ENCODE measurements around the gene SART3. TPM values are rescaled to one million over a fixed set of nuclear protein-coding genes. Genes with fewer than 3 reads are reported as not detected.

SART3 gene
- total and polyA plus RNA-seq, 5 experiments from 2014 or later = 33.3 to 95.7 (median 36.6) TPM

- POLR2A ChIA-PET = no interaction called here
- no peaks in the 10 kb centered on the region for H3K27me3 Mint-ChIP-seq
- no peak for ATAC-seq
- peaks cover 43 to 93% (median 80%) of the 10 kb centered on the region in 4 donors for H3K4me1 Mint-ChIP-seq
- no peak for DNase-seq
- H3K4me3 Mint-ChIP-seq = peak overlapping the region in 2 of 10 donors; percentile 8 to 58
- H3K36me3 Mint-ChIP-seq = peaks cover 0 to 17% (median 5%) of the 10 kb centered on the region in 3 donors
- H3K27ac Mint-ChIP-seq = peak overlapping the region; percentile 50 to 99 (median 88)
- H3K9me3 Mint-ChIP-seq = no peaks in the 10 kb centered on the region
Observed at GRCh38 chr12:108572166-108572790, 11.3 kb upstream of the SART3 start.

DNA sequence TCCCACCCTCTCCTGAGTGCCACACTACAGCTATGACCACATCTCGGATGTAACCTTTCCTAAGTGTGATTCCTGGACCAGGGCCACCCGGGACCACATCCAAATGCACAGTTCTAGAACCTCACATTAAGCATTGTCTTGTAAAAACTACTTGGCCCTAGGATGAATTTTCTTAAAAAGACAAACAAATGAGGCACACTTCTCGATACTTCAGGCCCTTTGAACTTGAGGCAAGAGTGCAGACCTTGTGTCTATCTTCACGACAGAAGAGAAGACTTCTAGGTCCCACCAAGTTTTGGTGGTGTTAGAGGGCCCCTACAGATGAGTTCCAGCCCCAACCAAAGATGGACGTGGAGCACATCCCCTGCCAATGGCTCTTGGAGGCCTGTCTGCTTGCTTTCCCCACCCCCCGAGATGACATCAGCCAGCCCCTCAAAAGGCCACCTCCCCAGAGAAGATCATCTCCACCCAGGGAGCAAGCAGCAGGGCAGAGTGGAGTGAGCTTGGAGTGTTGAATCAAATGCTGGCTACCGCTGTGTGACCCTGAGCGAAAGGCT is 10.7 kb upstream of the SART3 start:
- DNase-seq (no peak), ATAC-seq (no peak)
- H3K27ac Mint-ChIP-seq = peak overlapping the region; percentile 50 to 99 (median 90)
- peaks cover 0 to 23% (median 9%) of the 10 kb centered on the region in 3 donors for H3K36me3 Mint-ChIP-seq
- H3K27me3 Mint-ChIP-seq = no peaks in the 10 kb centered on the region
- POLR2A ChIA-PET = interaction anchor here (0.9 to 2.0 kb wide), 2 partner anchors 41 to 46 kb away, joined by 4 to 10 read pairs; no protein-coding TSS in a partner anchor
- H3K4me1 Mint-ChIP-seq = peaks cover 43 to 94% (median 82%) of the 10 kb centered on the region in 4 donors
- H3K4me3 Mint-ChIP-seq = peak overlapping the region in 1 of 10 donors; percentile 58
- H3K9me3 Mint-ChIP-seq = no peaks in the 10 kb centered on the region

- no peak for ATAC-seq
- POLR2A ChIA-PET = interaction anchor here (0.9 to 11.6 kb wide), 3 partner anchors 42 to 62 kb away, joined by 4 to 217 read pairs (median 10); partner anchors contain the start of gene SELPLG
- no peaks in the 10 kb centered on the region for H3K27me3 Mint-ChIP-seq
Observed at GRCh38 chr12:108570743-108571608, 10.0 kb upstream of the SART3 start.

GRCh38 chr12:108568338-108569154 is 7.6 kb upstream of the SART3 start:
- no peaks in the 10 kb centered on the region for H3K27me3 Mint-ChIP-seq
- H3K9me3 Mint-ChIP-seq = no peaks in the 10 kb centered on the region
- peaks cover 27 to 91% (median 73%) of the 10 kb centered on the region in 4 donors for H3K4me1 Mint-ChIP-seq
- peak overlapping the region; percentile 65 to 92 (median 78) for H3K4me3 Mint-ChIP-seq
- DNase-seq (peak; percentile 47 to 92 (median 79)), ATAC-seq (peak; percentile 97 to 98)
- H3K27ac Mint-ChIP-seq = peak overlapping the region; percentile 93 to 99 (median 96)
- H3K36me3 Mint-ChIP-seq = peaks cover 0 to 51% (median 17%) of the 10 kb centered on the region in 3 donors
- POLR2A ChIA-PET = interaction anchor here (0.6 to 11.6 kb wide), 5 partner anchors 9 to 290 kb away, joined by 3 to 217 read pairs (median 9); partner anchors contain the start of gene SELPLG

More at GRCh38 chr12:108570743-108571608, 10.0 kb upstream of the SART3 start:
- Mint-ChIP-seq H3K4me1 (peaks cover 38 to 94% (median 81%) of the 10 kb centered on the region in 4 donors), H3K4me3 (peak overlapping the region in 7 of 10 donors; percentile 14 to 60 (median 45)), H3K36me3 (peaks cover 0 to 30% (median 12%) of the 10 kb centered on the region in 3 donors), H3K9me3 (no peaks in the 10 kb centered on the region), H3K27ac (peak overlapping the region; percentile 89 to 99 (median 96))
- peak in 2 of 10 donors; percentile 36 to 40 for DNase-seq

- H3K4me3 Mint-ChIP-seq = peak overlapping the region in 8 of 10 donors; percentile 36 to 92 (median 78)
- POLR2A ChIA-PET = interaction anchor here (1.8 to 11.6 kb wide), 3 partner anchors 48 to 79 kb away, joined by 9 to 217 read pairs (median 132); partner anchors contain the start of gene SELPLG
- DNase-seq (peak in 1 of 10 donors; percentile 1), ATAC-seq (no peak)
- peaks cover 27 to 90% (median 71%) of the 10 kb centered on the region in 4 donors for H3K4me1 Mint-ChIP-seq
- H3K27me3 Mint-ChIP-seq = no peaks in the 10 kb centered on the region
- peak overlapping the region; percentile 93 to 99 (median 96) for H3K27ac Mint-ChIP-seq
- no peaks in the 10 kb centered on the region for H3K9me3 Mint-ChIP-seq
- H3K36me3 Mint-ChIP-seq = peaks cover 0 to 51% (median 17%) of the 10 kb centered on the region in 3 donors
Observed at GRCh38 chr12:108567406-108568337, 6.7 kb upstream of the SART3 start.

- Mint-ChIP-seq H3K4me1 (peaks cover 23 to 85% (median 64%) of the 10 kb centered on the region in 4 donors), H3K36me3 (peaks cover 0 to 51% (median 17%) of the 10 kb centered on the region in 3 donors)
- DNase-seq = peak in 1 of 10 donors; percentile 10
Observed at GRCh38 chr12:108566452-108566851, 5.5 kb upstream of the SART3 start.

DNA sequence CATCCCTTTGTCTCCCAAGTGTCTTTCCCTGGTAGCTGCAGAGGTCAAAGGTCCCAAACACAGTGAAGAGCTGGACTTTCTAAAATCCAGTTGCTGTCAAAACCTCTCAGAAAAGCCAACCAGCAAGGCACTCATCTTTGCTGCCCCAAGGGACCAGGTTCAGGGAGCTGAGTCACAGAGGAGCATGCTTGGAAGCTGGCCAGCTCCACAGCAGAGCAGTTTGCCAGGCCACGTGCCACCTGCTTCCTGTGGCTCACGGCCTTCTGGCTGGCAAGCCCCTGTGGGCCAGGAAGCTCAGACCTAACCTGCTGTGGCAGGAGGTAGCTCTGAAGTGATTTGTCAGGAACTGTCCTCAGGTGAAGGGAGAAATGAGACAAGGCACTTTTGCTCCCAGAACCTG is 5.0 kb upstream of the SART3 start:
- ATAC-seq (no peak), DNase-seq (peak in 9 of 10 donors; percentile 37 to 79 (median 45))
- POLR2A ChIA-PET = interaction anchor here (1.4 to 11.6 kb wide), 3 partner anchors 50 to 81 kb away, joined by 4 to 217 read pairs (median 132); partner anchors contain the start of gene SELPLG
- peak overlapping the region; percentile 13 to 98 (median 89) for H3K27ac Mint-ChIP-seq
- H3K4me3 Mint-ChIP-seq = peak overlapping the region in 2 of 10 donors; percentile 10 to 48
- peaks cover 23 to 86% (median 62%) of the 10 kb centered on the region in 4 donors for H3K4me1 Mint-ChIP-seq
- no peaks in the 10 kb centered on the region for H3K27me3 Mint-ChIP-seq
- peaks cover under 1 to 51% (median 17%) of the 10 kb centered on the region in 3 donors for H3K36me3 Mint-ChIP-seq
- no peaks in the 10 kb centered on the region for H3K9me3 Mint-ChIP-seq

More at GRCh38 chr12:108566452-108566851, 5.5 kb upstream of the SART3 start:
- Mint-ChIP-seq H3K4me3 (peak overlapping the region in 1 of 10 donors; percentile 10), H3K27me3 (no peaks in the 10 kb centered on the region), H3K27ac (peak overlapping the region; percentile 54 to 98 (median 89)), H3K9me3 (no peaks in the 10 kb centered on the region)
- ATAC-seq = no peak
- POLR2A ChIA-PET = interaction anchor here (9.3 to 11.6 kb wide), 2 partner anchors 50 to 66 kb away, joined by 132 to 217 read pairs; partner anchors contain the start of gene SELPLG

- H3K4me1 Mint-ChIP-seq = peaks cover 20 to 85% (median 61%) of the 10 kb centered on the region in 4 donors
- DNase-seq (no peak), ATAC-seq (no peak)
- H3K4me3 Mint-ChIP-seq = no peak overlapping the region
- H3K36me3 Mint-ChIP-seq = peaks cover 4 to 51% (median 17%) of the 10 kb centered on the region in 3 donors
- H3K27me3 Mint-ChIP-seq = no peaks in the 10 kb centered on the region
- peak overlapping the region in 3 of 10 donors; percentile 85 to 96 (median 94) for H3K27ac Mint-ChIP-seq
- no peaks in the 10 kb centered on the region for H3K9me3 Mint-ChIP-seq
- POLR2A ChIA-PET = interaction anchor here (0.6 to 11.6 kb wide), 6 partner anchors 10 to 82 kb away, joined by 3 to 217 read pairs (median 4); partner anchors contain the start of gene SELPLG
Observed at GRCh38 chr12:108565146-108565545, 4.2 kb upstream of the SART3 start.

- Mint-ChIP-seq H3K27me3 (no peaks in the 10 kb centered on the region), H3K36me3 (peaks cover 4 to 53% (median 17%) of the 10 kb centered on the region in 3 donors), H3K27ac (peak overlapping the region in 3 of 10 donors; percentile 8 to 48 (median 12)), H3K4me3 (no peak overlapping the region), H3K4me1 (peaks cover 23 to 85% (median 62%) of the 10 kb centered on the region in 4 donors), H3K9me3 (no peaks in the 10 kb centered on the region)
- DNase-seq = no peak
- POLR2A ChIA-PET = interaction anchor here (0.6 to 11.6 kb wide), 6 partner anchors 10 to 82 kb away, joined by 3 to 217 read pairs (median 4); partner anchors contain the start of gene SELPLG
- ATAC-seq = no peak
Observed at GRCh38 chr12:108564724-108565123, 3.8 kb upstream of the SART3 start.

GRCh38 chr12:108563804-108564151 is 2.8 kb upstream of the SART3 start:
- ATAC-seq = no peak

More at GRCh38 chr12:108563804-108564151, 2.8 kb upstream of the SART3 start:
- Mint-ChIP-seq H3K4me3 (peak overlapping the region; percentile 97 to 100 (median 100)), H3K27ac (peak overlapping the region; percentile 92 to 100 (median 100)), H3K36me3 (peaks cover 4 to 49% (median 17%) of the 10 kb centered on the region in 3 donors), H3K9me3 (no peaks in the 10 kb centered on the region), H3K4me1 (peaks cover 21 to 84% (median 59%) of the 10 kb centered on the region in 4 donors), H3K27me3 (no peaks in the 10 kb centered on the region)
- POLR2A ChIA-PET = interaction anchor here (1.2 to 11.6 kb wide), 3 partner anchors 52 to 83 kb away, joined by 9 to 217 read pairs (median 132); partner anchors contain the start of gene SELPLG
- no peak for DNase-seq

Data from naive thymus-derived CD8-positive, alpha-beta T cell (primary cell).